Fibroblast of lung (primary cell): ENCODE data around the gene JPH3. TPM values are rescaled to one million over a fixed set of nuclear protein-coding genes. Genes with fewer than 3 reads are reported as not detected.
A peak's percentile ranks its signal among the peaks of the same experiment; 100 is the strongest.

Experiments
- DNase-seq, 2 donors: peaks; one replicate each; pipeline versions ENCODE4 v3.0.0 to v3.0.0-alpha.2; 2010; ENCODE audit warnings: low read depth in 2 of 2
- H2AFZ ChIP-seq: 2 replicates; pipeline ENCODE4 v1.5.1; 2012; ENCODE audit warnings: low read length, control low read depth, inconsistent platforms
- H3K27ac ChIP-seq: 2 replicates; pipeline ENCODE4 v1.5.1; 2011; ENCODE audit warnings: low read length, control low read depth; ENCODE audit not compliant: insufficient read depth
- H3K27me3 ChIP-seq: 2 replicates; pipeline ENCODE4 v1.5.1; 2011; ENCODE audit warnings: mild to moderate bottlenecking, low read length; ENCODE audit not compliant: control insufficient read depth, insufficient read depth
- H3K36me3 ChIP-seq: 2 replicates; pipeline ENCODE4 v1.5.1; 2011; ENCODE audit warnings: low read length; ENCODE audit not compliant: control insufficient read depth, insufficient read depth
- H3K4me1 ChIP-seq: 2 replicates; pipeline ENCODE4 v1.5.1; 2011; ENCODE audit warnings: low read length; ENCODE audit not compliant: control insufficient read depth, insufficient read depth; ENCODE audit errors: extremely low read depth
- H3K4me2 ChIP-seq: 2 replicates; pipeline ENCODE4 v1.5.1; 2011; ENCODE audit warnings: low read length, control low read depth; ENCODE audit not compliant: insufficient read depth; ENCODE audit errors: extremely low read depth
- H3K4me3 ChIP-seq, 4 experiments: fragments of 200-600 bp in 1 of 4; sonication (generic) in 1 of 4; replicated peaks in 1 of 4; 2 replicates each; pipeline ENCODE4 v1.5.1; 2011 to 2016; ENCODE audit warnings: low read length in 4 of 4, low read depth in 3 of 4, mild to moderate bottlenecking in 3 of 4, control low read depth in 2 of 4, inconsistent platforms in 1 of 4, mixed read lengths in 1 of 4; ENCODE audit not compliant: insufficient read depth in 1 of 4; ENCODE audit errors: control extremely low read depth in 1 of 4
- H3K79me2 ChIP-seq: 2 replicates; pipeline ENCODE4 v1.5.1; 2012; ENCODE audit warnings: mild to moderate bottlenecking, low read length, inconsistent platforms; ENCODE audit not compliant: control insufficient read depth, insufficient read depth
- H3K9ac ChIP-seq: 2 replicates; pipeline ENCODE4 v1.5.1; 2011; ENCODE audit warnings: mild to moderate bottlenecking, low read length, control low read depth; ENCODE audit not compliant: insufficient read depth
- H3K9me3 ChIP-seq: 2 replicates; pipeline ENCODE4 v1.5.1; 2012; ENCODE audit warnings: low read depth, low read length; ENCODE audit not compliant: control insufficient read depth, insufficient read depth
- H4K20me1 ChIP-seq: 2 replicates; pipeline ENCODE4 v1.5.1; 2011; ENCODE audit warnings: low read length; ENCODE audit not compliant: control insufficient read depth, insufficient read depth; ENCODE audit errors: extremely low read depth
- CTCF ChIP-seq, 2 donors: IDR thresholded peaks in 1 of 2; conservative IDR thresholded peaks in 1 of 2; 1 replicate in 1 of 2; 2 replicates in 1 of 2; pipeline ENCODE4 v1.5.1; 2011 to 2012; ENCODE audit warnings: low read length in 2 of 2, control low read depth in 1 of 2, inconsistent platforms in 1 of 2, low read depth in 1 of 2, mild to moderate bottlenecking in 1 of 2
- EZH2 ChIP-seq: IDR thresholded peaks from 2 replicates; pipeline ENCODE4 v1.5.1; 2012; ENCODE audit warnings: low read length, control low read depth, mild to moderate bottlenecking; ENCODE audit errors: missing control alignments
- polyA plus RNA-seq, 2 donors: library from polyadenylated mRNA; depleted of rRNA in 1 of 2; stranded (reverse) in 1 of 2; unstranded in 1 of 2; fragments of >200 nt; gene quantifications; 2 replicates each; pipeline ENCODE4 v1.2.1, GENCODE V29; 2011 to 2012; ENCODE audit warnings: missing spikeins in 1 of 2
- total RNA-seq: library from RNA; depleted of rRNA; stranded (reverse); fragments of >200 nt; gene quantifications from 2 replicates; pipeline ENCODE4 v1.2.1, GENCODE V29; 2014

Gene JPH3
- total and polyA plus RNA-seq, 2 donors (not counting 1 experiment from before 2014, with no cell fraction given), result 0.01 TPM; not detected in 1

GRCh38 chr16:87582216-87582965 is 19.9 kb upstream of the JPH3 start:
- peak overlapping the region in 3 of 4 experiments; percentile 19 to 20 (median 19) for H3K4me3 ChIP-seq
- H3K9ac ChIP-seq, result peak overlapping the region; percentile 85
- H2AFZ ChIP-seq, result peak overlapping the region; percentile 54
- H3K27ac ChIP-seq, result peak overlapping the region; percentile 97
- H4K20me1 ChIP-seq, result no peaks in the 10 kb centered on the region
- TF ChIP-seq CTCF (conservative IDR thresholded peaks at IDR 0.05 in 1 of 2, IDR thresholded peaks at IDR 0.05 in 1 of 2; ENCODE audit: low read depth in 1 of 2, low read length in 2 of 2) (no peak), EZH2 (no peak)
- H3K36me3 ChIP-seq, result no peaks in the 10 kb centered on the region
- no peaks in the 10 kb centered on the region for H3K79me2 ChIP-seq
- peak; percentile 86 to 90 for DNase-seq
- H3K4me2 ChIP-seq, result peak overlapping the region; percentile 79
- no peaks in the 10 kb centered on the region for H3K27me3 ChIP-seq
- H3K4me1 ChIP-seq, result peaks cover 25% of the 10 kb centered on the region
- H3K9me3 ChIP-seq, result no peaks in the 10 kb centered on the region

- H3K36me3 ChIP-seq, result no peaks in the 10 kb centered on the region
- H3K9me3 ChIP-seq, result no peaks in the 10 kb centered on the region
- peak overlapping the region; percentile 54 for H2AFZ ChIP-seq
- DNase-seq, result no peak
- no peaks in the 10 kb centered on the region for H4K20me1 ChIP-seq
- peak overlapping the region; percentile 79 for H3K4me2 ChIP-seq
- H3K79me2 ChIP-seq, result no peaks in the 10 kb centered on the region
- TF ChIP-seq EZH2, result no peak
- TF ChIP-seq CTCF (conservative IDR thresholded peaks at IDR 0.05 in 1 of 2, IDR thresholded peaks at IDR 0.05 in 1 of 2; ENCODE audit: low read depth in 1 of 2, low read length in 2 of 2), result no peak
- peaks cover 25% of the 10 kb centered on the region for H3K4me1 ChIP-seq
- no peak overlapping the region for H3K4me3 ChIP-seq
- no peaks in the 10 kb centered on the region for H3K27me3 ChIP-seq
- peak overlapping the region; percentile 97 for H3K27ac ChIP-seq
- H3K9ac ChIP-seq, result peak overlapping the region; percentile 85
Observed at GRCh38 chr16:87582966-87583325, 19.4 kb upstream of the JPH3 start.

GRCh38 chr16:87583453-87584131 is 18.7 kb upstream of the JPH3 start:
- Histone ChIP-seq H3K36me3 (no peaks in the 10 kb centered on the region), H3K79me2 (no peaks in the 10 kb centered on the region), H2AFZ (no peak overlapping the region), H4K20me1 (no peaks in the 10 kb centered on the region), H3K27ac (peak overlapping the region; percentile 97), H3K4me3 (no peak overlapping the region), H3K4me2 (peak overlapping the region; percentile 49), H3K9ac (peak overlapping the region; percentile 28), H3K4me1 (peaks cover 25% of the 10 kb centered on the region), H3K9me3 (no peaks in the 10 kb centered on the region), H3K27me3 (no peaks in the 10 kb centered on the region)
- peak; percentile 51 to 76 for DNase-seq
- TF ChIP-seq EZH2 (no peak), CTCF (conservative IDR thresholded peaks at IDR 0.05 in 1 of 2, IDR thresholded peaks at IDR 0.05 in 1 of 2; ENCODE audit: low read depth in 1 of 2, low read length in 2 of 2) (no peak)
